ENCODE results near the gene AP1S1. TPM values are rescaled to one million over a fixed set of nuclear protein-coding genes. Genes with fewer than 3 reads are reported as not detected.

Gene AP1S1
- total and polyA plus RNA-seq, 2 of the 13 experiments (the other 11 are each of a cell fraction or from before 2014, with no cell fraction given): 57.5 to 68.1 TPM

GRCh38 chr7:101122933-101123702 lies 31.2 kb upstream of the AP1S1 start (continued):
- peak; percentile 96 for TF ChIP-seq ZNF460 (CRISPR knock-in tag; IDR thresholded peaks at IDR 0.05; ENCODE audit: borderline replicate concordance)
- no peak for TF ChIP-seq ZBTB46 (CRISPR knock-in tag; IDR thresholded peaks at IDR 0.05; ENCODE audit: borderline replicate concordance)
- TF ChIP-seq ELF1 (CRISPR knock-in tag; IDR thresholded peaks at IDR 0.05): no peak
- TF ChIP-seq, protein P1, sequence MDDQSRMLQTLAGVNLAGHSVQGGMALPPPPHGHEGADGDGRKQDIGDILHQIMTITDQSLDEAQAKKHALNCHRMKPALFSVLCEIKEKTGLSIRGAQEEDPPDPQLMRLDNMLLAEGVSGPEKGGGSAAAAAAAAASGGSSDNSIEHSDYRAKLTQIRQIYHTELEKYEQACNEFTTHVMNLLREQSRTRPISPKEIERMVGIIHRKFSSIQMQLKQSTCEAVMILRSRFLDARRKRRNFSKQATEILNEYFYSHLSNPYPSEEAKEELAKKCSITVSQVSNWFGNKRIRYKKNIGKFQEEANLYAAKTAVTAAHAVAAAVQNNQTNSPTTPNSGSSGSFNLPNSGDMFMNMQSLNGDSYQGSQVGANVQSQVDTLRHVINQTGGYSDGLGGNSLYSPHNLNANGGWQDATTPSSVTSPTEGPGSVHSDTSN (CRISPR knock-in tag; IDR thresholded peaks at IDR 0.05; ENCODE audit: borderline replicate concordance): no peak
- TF ChIP-seq ZBTB14 (CRISPR knock-in tag; IDR thresholded peaks at IDR 0.05): no peak
- TF ChIP-seq, protein P2, sequence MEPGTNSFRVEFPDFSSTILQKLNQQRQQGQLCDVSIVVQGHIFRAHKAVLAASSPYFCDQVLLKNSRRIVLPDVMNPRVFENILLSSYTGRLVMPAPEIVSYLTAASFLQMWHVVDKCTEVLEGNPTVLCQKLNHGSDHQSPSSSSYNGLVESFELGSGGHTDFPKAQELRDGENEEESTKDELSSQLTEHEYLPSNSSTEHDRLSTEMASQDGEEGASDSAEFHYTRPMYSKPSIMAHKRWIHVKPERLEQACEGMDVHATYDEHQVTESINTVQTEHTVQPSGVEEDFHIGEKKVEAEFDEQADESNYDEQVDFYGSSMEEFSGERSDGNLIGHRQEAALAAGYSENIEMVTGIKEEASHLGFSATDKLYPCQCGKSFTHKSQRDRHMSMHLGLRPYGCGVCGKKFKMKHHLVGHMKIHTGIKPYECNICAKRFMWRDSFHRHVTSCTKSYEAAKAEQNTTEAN (CRISPR knock-in tag; conservative IDR thresholded peaks at IDR 0.05): peak; percentile 69; the same call in 1 of the 2 replicates
- no peak for TF ChIP-seq ZBED4 (CRISPR knock-in tag; IDR thresholded peaks at IDR 0.05; ENCODE audit: borderline replicate concordance)
- TF ChIP-seq SALL1 (CRISPR knock-in tag; IDR thresholded peaks at IDR 0.05): peak; percentile 83
- no peak for TF ChIP-seq ZNF790 (CRISPR knock-in tag; IDR thresholded peaks at IDR 0.05; ENCODE audit: borderline replicate concordance)
- peak; percentile 22; the same call in 1 of the 2 replicates for TF ChIP-seq ZNF605 (CRISPR knock-in tag; IDR thresholded peaks at IDR 0.05)
- no peak for TF ChIP-seq ZNF274 (CRISPR knock-in tag; IDR thresholded peaks at IDR 0.05)
- no peak for TF ChIP-seq HINFP (CRISPR knock-in tag; IDR thresholded peaks at IDR 0.05; ENCODE audit: low read depth)
- peak; percentile 86 for TF ChIP-seq GATAD2A (CRISPR knock-in tag; IDR thresholded peaks at IDR 0.05)
- TF ChIP-seq, protein P3, sequence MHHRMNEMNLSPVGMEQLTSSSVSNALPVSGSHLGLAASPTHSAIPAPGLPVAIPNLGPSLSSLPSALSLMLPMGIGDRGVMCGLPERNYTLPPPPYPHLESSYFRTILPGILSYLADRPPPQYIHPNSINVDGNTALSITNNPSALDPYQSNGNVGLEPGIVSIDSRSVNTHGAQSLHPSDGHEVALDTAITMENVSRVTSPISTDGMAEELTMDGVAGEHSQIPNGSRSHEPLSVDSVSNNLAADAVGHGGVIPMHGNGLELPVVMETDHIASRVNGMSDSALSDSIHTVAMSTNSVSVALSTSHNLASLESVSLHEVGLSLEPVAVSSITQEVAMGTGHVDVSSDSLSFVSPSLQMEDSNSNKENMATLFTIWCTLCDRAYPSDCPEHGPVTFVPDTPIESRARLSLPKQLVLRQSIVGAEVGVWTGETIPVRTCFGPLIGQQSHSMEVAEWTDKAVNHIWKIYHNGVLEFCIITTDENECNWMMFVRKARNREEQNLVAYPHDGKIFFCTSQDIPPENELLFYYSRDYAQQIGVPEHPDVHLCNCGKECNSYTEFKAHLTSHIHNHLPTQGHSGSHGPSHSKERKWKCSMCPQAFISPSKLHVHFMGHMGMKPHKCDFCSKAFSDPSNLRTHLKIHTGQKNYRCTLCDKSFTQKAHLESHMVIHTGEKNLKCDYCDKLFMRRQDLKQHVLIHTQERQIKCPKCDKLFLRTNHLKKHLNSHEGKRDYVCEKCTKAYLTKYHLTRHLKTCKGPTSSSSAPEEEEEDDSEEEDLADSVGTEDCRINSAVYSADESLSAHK (CRISPR knock-in tag; IDR thresholded peaks at IDR 0.05; ENCODE audit: borderline replicate concordance): no peak

Measured in HepG2 (cell line).